Retinal pigment epithelial cell (primary cell): ENCODE measurements around the gene ARVCF.

Source experiments
- DNase-seq: peaks from one replicate; pipeline ENCODE4 v3.0.0-alpha.2; 2010; ENCODE audit warnings: low read depth
- H3K4me3 ChIP-seq: 2 replicates; pipeline ENCODE4 v1.5.1; 2011; ENCODE audit warnings: mild to moderate bottlenecking, low read length, control low read depth, moderate library complexity
- CTCF ChIP-seq: conservative IDR thresholded peaks from 2 replicates; pipeline ENCODE4 v1.5.1; 2011; ENCODE audit warnings: low read depth, low read length, control low read depth, inconsistent platforms

ARVCF gene

GRCh38 chr22:20016734-20017621, at the start of gene ARVCF:
ARVCF (minus strand) TSS chr22:20016823; CDS start chr22:19990794, 26,029 bp downstream.
- no peak for TF ChIP-seq CTCF
- H3K4me3 ChIP-seq, result peak within 1 kb of the TSS; percentile 60
- no peak for DNase-seq

- H3K4me3 ChIP-seq, result no peak overlapping the region
- DNase-seq, result no peak
- TF ChIP-seq CTCF, result no peak
These were observed 49.4 kb upstream of the ARVCF start for GRCh38 chr22:20065896-20066616.

- no peak for TF ChIP-seq CTCF
- no peak for DNase-seq
- no peak overlapping the region for H3K4me3 ChIP-seq
These were observed 48.1 kb upstream of the ARVCF start for GRCh38 chr22:20064545-20065262.

- no peak overlapping the region for H3K4me3 ChIP-seq
- TF ChIP-seq CTCF, result no peak
- no peak for DNase-seq
These were observed 47.5 kb upstream of the ARVCF start for GRCh38 chr22:20064140-20064480.

GRCh38 chr22:20063271-20064139, 46.9 kb upstream of the ARVCF start:
- no peak for DNase-seq
- H3K4me3 ChIP-seq, result no peak overlapping the region
- TF ChIP-seq CTCF, result no peak

GRCh38 chr22:20062766-20063083, 46.1 kb upstream of the ARVCF start:
- DNase-seq, result peak; percentile 82
- no peak overlapping the region for H3K4me3 ChIP-seq
- no peak for TF ChIP-seq CTCF
